Activated CD8-positive, alpha-beta T cell treated with anti-CD3 and anti-CD28 coated beads, Interleukin-2, amount 10 ng/mL, durations not matched to agents 7 days and 5 days (primary cell): ENCODE measurements around the gene COASY. TPM values are rescaled to one million over a fixed set of nuclear protein-coding genes. Genes with fewer than 3 reads are reported as not detected.
"Not testable (repeated sequence)": the region's sequence is repeated elsewhere in the genome, so short reads cannot be mapped to it uniquely, and the experiment has no call there.

Experiments used
- ATAC-seq: fragments of 150-1000 bp; cut with Tn5 transposase; one replicate; pipeline ENCODE4 v1.10.0; 2021; ENCODE audit warnings: moderate library complexity
- CTCF ChIA-PET: fragments of 350-600 bp; sonication (Branson Sonifier 250); formaldehyde crosslinking; loops from one replicate; lab custom pipeline; 2021; ENCODE audit warnings: antibody characterized with exemption; lab: Charles Lee
- POLR2A ChIA-PET: fragments of 350-600 bp; sonication (Branson Sonifier 250); formaldehyde crosslinking; loops from one replicate; lab custom pipeline; 2021; ENCODE audit warnings: antibody characterized with exemption; lab: Charles Lee
- DNase-seq: peaks from one replicate; pipeline ENCODE4 v3.0.0-alpha.2; 2020
- H3K27ac Mint-ChIP-seq: one replicate; pipeline ENCODE4 v1.8.0; 2021; ENCODE audit warnings: mild to moderate bottlenecking, mixed read lengths
- H3K27me3 Mint-ChIP-seq: one replicate; pipeline ENCODE4 v1.8.0; 2021; ENCODE audit warnings: low read depth, mixed read lengths
- H3K36me3 Mint-ChIP-seq: one replicate; pipeline ENCODE4 v1.8.0; 2021; ENCODE audit warnings: low read depth, mixed read lengths
- H3K4me1 Mint-ChIP-seq: one replicate; pipeline ENCODE4 v1.8.0; 2021; ENCODE audit warnings: low read depth, mixed read lengths
- H3K4me3 Mint-ChIP-seq: one replicate; pipeline ENCODE4 v1.8.0; 2021; ENCODE audit warnings: mild to moderate bottlenecking, mixed read lengths
- H3K9me3 Mint-ChIP-seq: one replicate; pipeline ENCODE4 v1.8.0; 2022; ENCODE audit warnings: mixed read lengths; ENCODE audit not compliant: insufficient read depth
- microRNA-seq: library from miRNA; unstranded; fragments of <30 nt; microRNA quantifications from one replicate; pipeline ENCODE4 v1.2.0, GENCODE V29; 2022
- total RNA-seq, 2 experiments: library from RNA; stranded (reverse); gene quantifications; one replicate each; pipeline ENCODE4 v1.2.3, GENCODE V29; 2021

COASY gene
- total RNA-seq, 2 experiments from 2014 or later: 54.8 to 62.1 TPM

DNA sequence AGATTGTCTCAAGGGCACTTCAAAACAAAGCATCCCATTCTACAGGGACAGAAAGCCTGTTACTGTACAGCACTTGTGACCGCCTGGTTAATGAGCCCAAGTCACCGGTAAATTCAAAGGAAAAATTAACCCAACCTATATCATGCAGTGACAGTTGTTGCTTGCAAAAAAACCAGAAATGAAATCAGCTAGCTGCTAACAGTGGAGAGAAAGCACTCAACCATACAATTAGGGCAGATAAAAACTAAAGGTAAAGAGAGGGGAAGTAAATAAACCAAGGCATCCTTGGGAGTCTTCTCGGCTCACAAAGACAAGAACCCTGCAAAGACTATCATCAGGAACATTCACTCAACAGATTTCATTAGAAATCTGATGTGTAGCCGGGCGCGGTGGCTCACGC is 41.4 kb downstream of the COASY start:
- POLR2A ChIA-PET: no interaction called here
- H3K27me3 Mint-ChIP-seq: no peaks in the 10 kb centered on the region
- no peak for DNase-seq
- no peak overlapping the region for H3K27ac Mint-ChIP-seq
- CTCF ChIA-PET: no interaction called here
- no peak overlapping the region for H3K4me3 Mint-ChIP-seq
- peaks cover 24% of the 10 kb centered on the region for H3K36me3 Mint-ChIP-seq
- H3K9me3 Mint-ChIP-seq: no peaks in the 10 kb centered on the region
- ATAC-seq: no peak
- H3K4me1 Mint-ChIP-seq: peaks cover 47% of the 10 kb centered on the region

DNA sequence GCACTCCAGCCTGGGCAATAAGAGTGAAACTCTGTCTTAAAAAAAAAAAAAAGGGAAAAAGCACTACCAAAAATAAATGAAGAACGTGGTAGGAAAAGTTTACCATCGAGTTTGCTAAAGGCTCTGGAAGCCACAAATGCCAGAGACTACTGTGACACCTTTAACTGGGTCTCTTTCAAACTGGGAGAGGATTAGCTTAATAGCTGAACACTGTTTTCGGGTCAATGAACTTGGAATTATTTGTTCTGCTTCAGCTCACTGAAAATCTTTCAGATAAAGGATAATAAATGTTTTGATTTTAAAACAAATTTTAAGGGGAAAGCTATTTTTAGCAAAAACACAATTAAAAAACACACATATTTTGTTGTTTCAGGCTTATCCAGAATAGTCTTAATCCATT is 45.8 kb downstream of the COASY start:
- POLR2A ChIA-PET: interaction anchor here (0.7 to 2.6 kb wide), 6 partner anchors 9 to 71 kb away, joined by 3 to 17 read pairs (median 4); partner anchors contain the start of gene PSMC3IP
- CTCF ChIA-PET: interaction anchor here (0.6 to 4.4 kb wide), 9 partner anchors 9 to 390 kb away, joined by 3 to 72 read pairs (median 5); partner anchors contain the start of genes BECN1, CCR10, PSMC3IP and RPL27
- no peak overlapping the region for H3K27ac Mint-ChIP-seq
- peak overlapping the region; percentile 100 for H3K4me3 Mint-ChIP-seq
- peaks cover 50% of the 10 kb centered on the region for H3K4me1 Mint-ChIP-seq
- DNase-seq: no peak
- H3K27me3 Mint-ChIP-seq: no peaks in the 10 kb centered on the region
- H3K36me3 Mint-ChIP-seq: peaks cover 32% of the 10 kb centered on the region
- no peak for ATAC-seq
- H3K9me3 Mint-ChIP-seq: no peaks in the 10 kb centered on the region

DNA sequence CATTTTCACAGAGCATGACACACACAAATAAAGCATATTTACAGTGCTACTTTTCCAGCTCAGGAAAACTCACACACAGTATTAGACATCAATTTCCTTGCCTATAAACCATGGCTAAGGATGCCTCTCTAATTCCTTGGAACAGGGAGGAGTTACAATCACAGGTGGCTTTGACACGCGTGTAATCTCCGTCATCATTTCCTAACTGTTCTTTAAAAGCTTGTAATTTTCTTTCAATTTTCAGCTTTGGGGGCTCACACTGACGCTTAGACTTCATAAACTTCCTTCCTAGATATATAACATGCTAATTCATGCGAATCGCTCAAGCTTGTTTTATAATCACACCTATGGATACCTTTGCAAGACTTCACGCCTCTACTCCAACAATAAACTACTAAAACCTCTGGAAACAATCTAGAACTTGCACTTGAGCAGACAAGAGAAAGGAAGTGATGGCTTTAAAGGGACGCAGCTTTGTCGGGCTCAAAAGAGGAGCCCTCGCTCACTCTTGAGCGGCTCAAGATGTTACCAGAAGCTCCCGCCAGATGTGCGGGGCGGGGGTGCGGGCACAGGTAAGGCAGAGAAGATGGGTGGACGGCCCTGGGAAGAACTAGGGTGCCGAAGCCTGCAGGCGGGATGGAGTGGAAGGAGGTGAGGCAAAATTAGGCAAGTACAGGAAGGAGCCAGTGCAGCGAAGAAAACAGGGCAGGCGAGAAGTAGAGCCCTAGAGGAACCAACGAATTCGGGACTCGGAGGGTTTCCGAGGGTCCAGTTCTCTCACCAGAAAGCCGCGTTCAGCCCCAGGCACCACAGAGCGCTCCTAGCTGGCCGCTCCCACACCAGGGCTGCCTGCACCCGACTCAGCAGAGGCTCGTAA is 46.6 kb downstream of the COASY start:
- DNase-seq (peak; percentile 44), ATAC-seq (peak; percentile 76)
- Mint-ChIP-seq H3K36me3 (peaks cover 31% of the 10 kb centered on the region), H3K9me3 (no peaks in the 10 kb centered on the region), H3K27ac (peak overlapping the region; percentile 97), H3K27me3 (no peaks in the 10 kb centered on the region), H3K4me1 (peaks cover 46% of the 10 kb centered on the region), H3K4me3 (peak overlapping the region; percentile 100)
- ChIA-PET POLR2A (interaction anchor here (0.6 to 2.6 kb wide), 16 partner anchors 10 to 320 kb away, joined by 3 to 17 read pairs (median 4); partner anchors contain the start of genes PSMC3IP and VPS25), CTCF (interaction anchor here (0.9 to 4.4 kb wide), 16 partner anchors 10 to 389 kb away, joined by 3 to 72 read pairs (median 5); partner anchors contain the start of genes BECN1, CCR10, PSMC3IP and RPL27)

DNA sequence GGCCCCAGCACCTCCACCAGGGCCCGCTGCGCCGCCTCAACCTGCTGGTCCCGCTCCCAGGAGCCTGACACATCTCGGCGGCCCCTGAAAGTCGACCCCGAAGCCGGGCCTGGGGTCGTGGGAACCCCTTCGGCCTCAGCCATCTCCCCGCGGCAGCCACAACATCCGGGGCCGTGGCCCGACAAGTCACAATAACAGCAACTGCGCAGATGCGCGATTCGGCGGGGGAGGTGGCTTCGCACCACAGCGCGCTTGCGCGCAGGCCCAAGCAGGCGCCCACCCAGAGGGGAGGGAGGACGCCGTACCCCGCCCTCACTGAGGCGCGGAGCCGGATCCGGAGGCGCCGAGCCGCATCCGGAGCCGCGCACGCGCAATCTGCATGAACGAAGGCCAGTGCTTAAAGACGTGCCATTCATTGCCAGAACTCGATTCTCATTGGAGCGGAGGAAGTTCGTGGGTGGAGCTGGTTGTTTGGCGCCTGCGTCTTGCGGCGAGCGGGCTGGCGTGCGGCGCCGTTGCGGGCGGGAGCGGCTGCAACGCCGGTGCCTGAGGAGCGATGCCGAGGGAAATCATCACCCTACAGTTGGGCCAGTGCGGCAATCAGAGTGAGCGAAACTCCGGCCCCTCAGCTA is 47.4 kb downstream of the COASY start, which contains the start of the genes RETREG3 and TUBG1:
Gene RETREG3 (minus strand): TSS at position 193 of the 632 bp plus-strand sequence. CDS start 50 bp downstream, at position 143.
Gene TUBG1 (plus strand): TSS at position 502 of the 632 bp plus-strand sequence. CDS start 55 bp downstream, at position 557.
- CTCF ChIA-PET: interaction anchor here (0.6 to 4.4 kb wide), 16 partner anchors 9 to 388 kb away, joined by 3 to 72 read pairs (median 5); partner anchors contain the start of genes BECN1, CCR10, PLEKHH3 and PSMC3IP
- H3K4me1 Mint-ChIP-seq: peaks cover 42% of the 10 kb centered on the region

DNA sequence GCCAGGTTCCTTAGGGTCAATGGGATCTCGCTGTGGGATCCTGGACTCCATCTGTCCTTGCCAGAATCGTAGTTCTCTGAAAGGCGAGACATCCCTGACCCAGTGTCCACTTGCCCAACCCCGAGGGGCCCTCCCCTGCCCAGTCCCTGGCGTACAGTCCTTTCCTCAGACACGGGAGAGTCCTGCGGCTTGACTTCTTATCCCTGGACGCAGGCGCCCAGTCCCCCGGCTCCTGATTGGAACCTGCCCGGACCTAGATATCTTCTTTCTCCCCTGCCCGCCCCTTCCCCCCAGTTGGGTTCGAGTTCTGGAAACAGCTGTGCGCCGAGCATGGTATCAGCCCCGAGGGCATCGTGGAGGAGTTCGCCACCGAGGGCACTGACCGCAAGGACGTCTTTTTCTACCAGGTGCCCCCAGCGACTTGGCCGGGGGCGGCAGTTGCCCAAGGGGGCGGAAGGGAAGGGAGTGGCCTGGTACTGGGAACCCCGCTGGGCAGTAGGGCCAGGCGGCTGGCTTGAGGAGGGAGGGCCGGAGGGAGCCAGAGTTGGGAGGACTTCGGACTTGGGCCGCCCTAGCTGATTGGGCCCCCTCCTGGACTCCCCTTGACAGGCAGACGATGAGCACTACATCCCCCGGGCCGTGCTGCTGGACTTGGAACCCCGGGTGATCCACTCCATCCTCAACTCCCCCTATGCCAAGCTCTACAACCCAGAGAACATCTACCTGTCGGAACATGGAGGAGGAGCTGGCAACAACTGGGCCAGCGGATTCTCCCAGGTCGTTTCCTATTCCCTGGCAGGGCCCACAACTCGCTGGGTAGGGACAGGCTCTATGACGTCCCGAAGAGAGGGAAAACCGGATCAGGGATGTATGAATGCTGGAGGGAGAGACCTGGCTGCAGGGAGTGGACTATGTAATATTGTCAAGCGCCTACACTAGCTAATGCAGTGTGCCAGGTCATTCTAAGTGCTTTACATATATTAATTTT is 48.2 kb downstream of the COASY start:
- not testable (repeated sequence) for H3K27me3 Mint-ChIP-seq, DNase-seq, H3K9me3 Mint-ChIP-seq
- ChIA-PET CTCF (interaction anchor here (0.6 to 4.4 kb wide), 12 partner anchors 9 to 214 kb away, joined by 3 to 72 read pairs (median 6); partner anchors contain the start of genes BECN1, CCR10, PLEKHH3 and PSMC3IP), POLR2A (interaction anchor here (0.7 to 2.6 kb wide), 10 partner anchors 9 to 693 kb away, joined by 3 to 17 read pairs (median 4); partner anchors contain the start of genes PSMC3IP and VPS25)
- Mint-ChIP-seq H3K27ac (peak overlapping the region; percentile 97), H3K36me3 (peaks cover 37% of the 10 kb centered on the region), H3K4me3 (peak overlapping the region; percentile 100), H3K4me1 (peaks cover 35% of the 10 kb centered on the region)
- ATAC-seq: peak; percentile 1

More for the DNA sequence above, 47.4 kb downstream of the COASY start, which contains the start of the genes RETREG3 and TUBG1:
- Mint-ChIP-seq H3K27me3 (no peaks in the 10 kb centered on the region), H3K27ac (peak within 1 kb of the TSS; percentile 97), H3K36me3 (peaks cover 35% of the 10 kb centered on the region), H3K9me3 (no peaks in the 10 kb centered on the region), H3K4me3 (peak within 1 kb of the TSS; percentile 100)
- peak; percentile 92 for ATAC-seq
- POLR2A ChIA-PET: interaction anchor here (0.7 to 2.6 kb wide), 14 partner anchors 10 to 692 kb away, joined by 3 to 17 read pairs (median 4); partner anchors contain the start of genes PSMC3IP and VPS25
- DNase-seq: peak; percentile 99

DNA sequence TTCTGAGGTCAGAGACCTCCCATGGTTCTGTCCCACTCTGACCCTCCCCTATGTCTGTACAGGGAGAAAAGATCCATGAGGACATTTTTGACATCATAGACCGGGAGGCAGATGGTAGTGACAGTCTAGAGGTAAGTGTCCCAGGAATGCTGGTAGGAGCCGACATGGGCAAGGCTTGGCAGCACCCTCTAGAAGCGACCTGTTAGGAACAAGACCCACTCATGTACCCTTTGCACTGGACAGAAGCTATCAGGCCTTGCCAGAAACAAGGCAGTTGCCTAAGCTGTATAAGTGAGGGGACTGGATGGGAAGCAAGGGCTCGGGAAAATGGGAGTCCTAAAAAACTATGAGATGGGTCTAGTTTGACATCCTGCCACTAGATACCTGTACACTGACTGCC is 50.1 kb downstream of the COASY start:
- H3K4me3 Mint-ChIP-seq: no peak overlapping the region
- no peaks in the 10 kb centered on the region for H3K9me3 Mint-ChIP-seq
- H3K27me3 Mint-ChIP-seq: no peaks in the 10 kb centered on the region
- DNase-seq: no peak
- H3K27ac Mint-ChIP-seq: no peak overlapping the region
- CTCF ChIA-PET: no interaction called here
- POLR2A ChIA-PET: no interaction called here
- peaks cover 40% of the 10 kb centered on the region for H3K36me3 Mint-ChIP-seq
- peaks cover 20% of the 10 kb centered on the region for H3K4me1 Mint-ChIP-seq
- ATAC-seq: no peak

DNA sequence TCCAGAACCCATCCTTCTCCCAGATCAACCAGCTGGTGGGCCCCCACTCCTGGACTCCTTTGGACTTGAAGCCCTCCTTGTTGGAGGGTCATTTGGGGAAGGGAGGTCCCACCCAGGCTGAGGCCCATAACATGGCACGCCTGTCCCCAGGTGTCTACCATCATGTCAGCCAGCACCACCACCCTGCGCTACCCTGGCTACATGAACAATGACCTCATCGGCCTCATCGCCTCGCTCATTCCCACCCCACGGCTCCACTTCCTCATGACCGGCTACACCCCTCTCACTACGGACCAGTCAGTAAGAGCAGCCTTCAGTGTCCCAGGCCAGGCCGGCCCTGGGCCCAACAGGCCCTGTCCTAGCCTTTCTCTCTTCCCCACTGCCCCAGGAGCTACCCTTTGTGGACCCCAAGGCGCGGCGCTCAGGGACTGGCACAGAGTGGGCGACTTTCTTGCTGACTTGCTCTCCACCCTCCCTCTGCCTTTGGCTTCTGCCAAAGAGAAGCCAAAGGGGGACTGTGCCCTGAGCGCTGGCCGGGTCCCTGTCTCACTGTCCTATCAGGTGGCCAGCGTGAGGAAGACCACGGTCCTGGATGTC is 51.8 kb downstream of the COASY start:
- Mint-ChIP-seq H3K4me3 (no peak overlapping the region), H3K36me3 (peaks cover 36% of the 10 kb centered on the region), H3K4me1 (peaks cover 16% of the 10 kb centered on the region), H3K27ac (no peak overlapping the region), H3K27me3 (no peaks in the 10 kb centered on the region), H3K9me3 (no peaks in the 10 kb centered on the region)
- ATAC-seq: no peak
- ChIA-PET POLR2A (interaction anchor here (0.7 kb wide), 1 partner anchor 816 kb away, joined by 3 read pairs; no protein-coding TSS in a partner anchor), CTCF (no interaction called here)
- no peak for DNase-seq

Small RNA genes within 50 kb of the gene (microRNA-seq; reads per million reads assigned to microRNA genes)
- gene MIR5010: 1.7 reads per million

Other genes starting within 250 kb of the COASY start
- gene STAT3, start 173.7 kb upstream of the COASY start, total RNA-seq: 100 to 1,000 TPM in 1 of 2 experiments, 10 to 100 TPM in 1; 94.7 to 101 TPM
- 1 to 10 TPM; 1.7 to 2.0 TPM for gene CAVIN1, start 138.9 kb upstream of the COASY start, total RNA-seq
- gene ATP6V0A1, start 103.3 kb upstream of the COASY start, total RNA-seq: 1 to 10 TPM; 2.1 to 2.2 TPM
- gene NAGLU, start 25.9 kb upstream of the COASY start, total RNA-seq: 10 to 100 TPM; 19.3 to 20.5 TPM
- under 1 TPM; 0.53 to 0.60 TPM for gene HSD17B1, start 9.2 kb upstream of the COASY start, total RNA-seq
- 10 to 100 TPM; 65.8 to 65.9 TPM for gene MLX, start 5.0 kb downstream of the COASY start, total RNA-seq
- 10 to 100 TPM; 19.2 to 21.8 TPM for gene PSMC3IP, start 15.6 kb downstream of the COASY start, total RNA-seq
- 10 to 100 TPM; 53.6 to 54.7 TPM for gene RETREG3, start 47.2 kb downstream of the COASY start, total RNA-seq
- 10 to 100 TPM; 82.3 to 83.4 TPM for gene TUBG1, start 47.5 kb downstream of the COASY start, total RNA-seq
- gene TUBG2, start 97.1 kb downstream of the COASY start, total RNA-seq: 1 to 10 TPM; 8.0 to 8.1 TPM
- gene PLEKHH3, start 114.8 kb downstream of the COASY start, total RNA-seq: 1 to 10 TPM in 1 of 2 experiments, under 1 TPM in 1; 0.79 to 1.2 TPM
- under 1 TPM; 0.13 to 0.29 TPM for gene CCR10, start 119.7 kb downstream of the COASY start, total RNA-seq
- gene CNTNAP1, start 120.4 kb downstream of the COASY start, total RNA-seq: under 1 TPM; 0.71 to 0.78 TPM
- gene EZH1, start 182.9 kb downstream of the COASY start, total RNA-seq: 10 to 100 TPM; 32.4 to 37.7 TPM
- not detected for gene RAMP2, start 199.1 kb downstream of the COASY start, total RNA-seq
- 10 to 100 TPM; 67.8 to 70.5 TPM for gene VPS25, start 211.3 kb downstream of the COASY start, total RNA-seq
- gene WNK4, start 218.5 kb downstream of the COASY start, total RNA-seq: under 1 TPM; 0.37 to 0.66 TPM
- gene COA3, start 236.6 kb downstream of the COASY start, total RNA-seq: 10 to 100 TPM; 41.4 to 41.5 TPM
- not detected for gene CNTD1, start 236.7 kb downstream of the COASY start, total RNA-seq